HG03060 (cell line): ENCODE measurements around the gene MAP2K5.

Experiments used
- ATAC-seq: cut with Tn5 transposase; IDR thresholded peaks from one replicate; pipeline ENCODE4 v1.9.1; 2021; ENCODE audit warnings: low read depth, moderate number of reproducible peaks; ENCODE audit not compliant: unreplicated experiment

The MAP2K5 gene

GRCh38 chr15:67796196-67797127 lies 254.0 kb downstream of the MAP2K5 start:
- ATAC-seq, result no peak

GRCh38 chr15:67799801-67800205 lies 257.3 kb downstream of the MAP2K5 start:
- ATAC-seq, result no peak

GRCh38 chr15:67801142-67801541 lies 258.6 kb downstream of the MAP2K5 start:
- no peak for ATAC-seq

GRCh38 chr15:67801926-67802914 lies 259.7 kb downstream of the MAP2K5 start:
- no peak for ATAC-seq

GRCh38 chr15:67803299-67803698 lies 260.8 kb downstream of the MAP2K5 start:
- ATAC-seq, result no peak

GRCh38 chr15:67803996-67804843 lies 261.7 kb downstream of the MAP2K5 start:
- no peak for ATAC-seq

GRCh38 chr15:67805008-67805665 lies 262.6 kb downstream of the MAP2K5 start:
- no peak for ATAC-seq

- ATAC-seq, result no peak
Observed at GRCh38 chr15:67805666-67806516, 263.4 kb downstream of the MAP2K5 start.

- ATAC-seq, result no peak
Observed at GRCh38 chr15:67806536-67806935, 264.0 kb downstream of the MAP2K5 start.

- no peak for ATAC-seq
Observed at GRCh38 chr15:67807141-67807540, 264.6 kb downstream of the MAP2K5 start.

- ATAC-seq, result no peak
Observed at GRCh38 chr15:67807836-67808235, 265.3 kb downstream of the MAP2K5 start.

- ATAC-seq, result no peak
Observed at GRCh38 chr15:67808821-67809220, 266.3 kb downstream of the MAP2K5 start.

- ATAC-seq, result no peak
Observed at GRCh38 chr15:67809441-67809840, 266.9 kb downstream of the MAP2K5 start.

GRCh38 chr15:67809866-67810265 lies 267.4 kb downstream of the MAP2K5 start:
- ATAC-seq, result no peak

GRCh38 chr15:67812241-67812644 lies 269.7 kb downstream of the MAP2K5 start:
- no peak for ATAC-seq

GRCh38 chr15:67813104-67813634 lies 270.7 kb downstream of the MAP2K5 start:
- ATAC-seq, result no peak

GRCh38 chr15:67815036-67815592 lies 272.6 kb downstream of the MAP2K5 start:
- no peak for ATAC-seq

- no peak for ATAC-seq
Observed at GRCh38 chr15:67816668-67817067, 274.2 kb downstream of the MAP2K5 start.
